Stimulated activated memory B cell treated with anti-CD40 and anti-IgM and Interleukin-4, amounts not matched to agents 10 μg/mL and 1 μg/mL and 100 μg/mL, for 72 hours (primary cell): Measurements from ENCODE around the gene ASGR1.

Experiments used
- ATAC-seq: fragments of 150-1000 bp; cut with Tn5 transposase; 2 replicates; pipeline ENCODE4 v1.10.0; 2021
- H3K27ac Mint-ChIP-seq: one replicate; pipeline ENCODE4 v1.8.0; 2022; ENCODE audit warnings: mild to moderate bottlenecking, mixed read lengths
- H3K27me3 Mint-ChIP-seq: one replicate; pipeline ENCODE4 v1.8.0; 2022; ENCODE audit warnings: mixed read lengths
- H3K36me3 Mint-ChIP-seq: one replicate; pipeline ENCODE4 v1.8.0; 2022; ENCODE audit warnings: mixed read lengths
- H3K4me1 Mint-ChIP-seq: one replicate; pipeline ENCODE4 v1.8.0; 2022; ENCODE audit warnings: mixed read lengths
- H3K4me3 Mint-ChIP-seq: one replicate; pipeline ENCODE4 v1.8.0; 2022; ENCODE audit warnings: mild to moderate bottlenecking, moderate library complexity, mixed read lengths
- H3K9me3 Mint-ChIP-seq: one replicate; pipeline ENCODE4 v1.8.0; 2022; ENCODE audit warnings: mixed read lengths

Gene ASGR1

GRCh38 chr17:7207120-7208001 lies 28.2 kb upstream of the ASGR1 start:
- H3K4me3 Mint-ChIP-seq: no peak overlapping the region
- peak overlapping the region; percentile 79 for H3K27ac Mint-ChIP-seq
- no peaks in the 10 kb centered on the region for H3K9me3 Mint-ChIP-seq
- no peaks in the 10 kb centered on the region for H3K36me3 Mint-ChIP-seq
- no peak for ATAC-seq
- H3K4me1 Mint-ChIP-seq: peaks cover 39% of the 10 kb centered on the region
- peaks cover 7% of the 10 kb centered on the region for H3K27me3 Mint-ChIP-seq

- no peak for ATAC-seq
- no peaks in the 10 kb centered on the region for H3K27me3 Mint-ChIP-seq
- H3K27ac Mint-ChIP-seq: peak overlapping the region; percentile 79
- H3K4me1 Mint-ChIP-seq: peaks cover 39% of the 10 kb centered on the region
- peak overlapping the region; percentile 78 for H3K4me3 Mint-ChIP-seq
- no peaks in the 10 kb centered on the region for H3K9me3 Mint-ChIP-seq
- no peaks in the 10 kb centered on the region for H3K36me3 Mint-ChIP-seq
These were observed 26.4 kb upstream of the ASGR1 start for GRCh38 chr17:7205561-7205960.

GRCh38 chr17:7204828-7205461 lies 25.8 kb upstream of the ASGR1 start:
- H3K27me3 Mint-ChIP-seq: no peaks in the 10 kb centered on the region
- peaks cover 39% of the 10 kb centered on the region for H3K4me1 Mint-ChIP-seq
- peak overlapping the region; percentile 79 for H3K27ac Mint-ChIP-seq
- no peaks in the 10 kb centered on the region for H3K36me3 Mint-ChIP-seq
- ATAC-seq: peak; percentile 95
- H3K9me3 Mint-ChIP-seq: no peaks in the 10 kb centered on the region
- peak overlapping the region; percentile 78 for H3K4me3 Mint-ChIP-seq

GRCh38 chr17:7204336-7204735 lies 25.2 kb upstream of the ASGR1 start:
- Mint-ChIP-seq H3K36me3 (no peaks in the 10 kb centered on the region), H3K4me3 (peak overlapping the region; percentile 78), H3K9me3 (no peaks in the 10 kb centered on the region), H3K27ac (peak overlapping the region; percentile 79), H3K4me1 (peaks cover 39% of the 10 kb centered on the region), H3K27me3 (no peaks in the 10 kb centered on the region)
- ATAC-seq: no peak

- Mint-ChIP-seq H3K9me3 (no peaks in the 10 kb centered on the region), H3K27me3 (no peaks in the 10 kb centered on the region), H3K4me3 (peak overlapping the region; percentile 54), H3K27ac (peak overlapping the region; percentile 79), H3K36me3 (no peaks in the 10 kb centered on the region), H3K4me1 (peaks cover 39% of the 10 kb centered on the region)
- ATAC-seq: no peak
These were observed 24.2 kb upstream of the ASGR1 start for GRCh38 chr17:7203391-7203790.

- Mint-ChIP-seq H3K4me1 (no peaks in the 10 kb centered on the region), H3K9me3 (no peaks in the 10 kb centered on the region), H3K36me3 (no peaks in the 10 kb centered on the region), H3K27me3 (no peaks in the 10 kb centered on the region), H3K4me3 (no peak overlapping the region), H3K27ac (no peak overlapping the region)
- no peak for ATAC-seq
These were observed 17.7 kb upstream of the ASGR1 start for GRCh38 chr17:7196651-7197401.

- Mint-ChIP-seq H3K4me3 (no peak overlapping the region), H3K36me3 (no peaks in the 10 kb centered on the region), H3K27ac (no peak overlapping the region), H3K4me1 (no peaks in the 10 kb centered on the region), H3K9me3 (no peaks in the 10 kb centered on the region), H3K27me3 (no peaks in the 10 kb centered on the region)
- ATAC-seq: no peak
These were observed 16.8 kb upstream of the ASGR1 start for GRCh38 chr17:7195971-7196370.

GRCh38 chr17:7192271-7192937 lies 13.2 kb upstream of the ASGR1 start:
- Mint-ChIP-seq H3K27ac (no peak overlapping the region), H3K9me3 (no peaks in the 10 kb centered on the region), H3K4me3 (no peak overlapping the region), H3K4me1 (no peaks in the 10 kb centered on the region), H3K36me3 (no peaks in the 10 kb centered on the region), H3K27me3 (no peaks in the 10 kb centered on the region)
- no peak for ATAC-seq

GRCh38 chr17:7191571-7192270 lies 12.6 kb upstream of the ASGR1 start:
- H3K36me3 Mint-ChIP-seq: no peaks in the 10 kb centered on the region
- ATAC-seq: no peak
- H3K27me3 Mint-ChIP-seq: peaks cover 3% of the 10 kb centered on the region
- no peaks in the 10 kb centered on the region for H3K9me3 Mint-ChIP-seq
- no peak overlapping the region for H3K4me3 Mint-ChIP-seq
- peaks cover 1% of the 10 kb centered on the region for H3K4me1 Mint-ChIP-seq
- H3K27ac Mint-ChIP-seq: no peak overlapping the region

GRCh38 chr17:7191069-7191468 lies 11.9 kb upstream of the ASGR1 start:
- no peak overlapping the region for H3K27ac Mint-ChIP-seq
- H3K9me3 Mint-ChIP-seq: no peaks in the 10 kb centered on the region
- H3K4me1 Mint-ChIP-seq: peaks cover 7% of the 10 kb centered on the region
- ATAC-seq: no peak
- no peak overlapping the region for H3K4me3 Mint-ChIP-seq
- no peaks in the 10 kb centered on the region for H3K36me3 Mint-ChIP-seq
- peaks cover 9% of the 10 kb centered on the region for H3K27me3 Mint-ChIP-seq

- H3K27ac Mint-ChIP-seq: no peak overlapping the region
- H3K27me3 Mint-ChIP-seq: peaks cover 9% of the 10 kb centered on the region
- peaks cover 7% of the 10 kb centered on the region for H3K4me1 Mint-ChIP-seq
- no peaks in the 10 kb centered on the region for H3K9me3 Mint-ChIP-seq
- no peak for ATAC-seq
- H3K36me3 Mint-ChIP-seq: no peaks in the 10 kb centered on the region
- H3K4me3 Mint-ChIP-seq: no peak overlapping the region
These were observed 11.2 kb upstream of the ASGR1 start for GRCh38 chr17:7190276-7190917.

GRCh38 chr17:7186241-7186640 lies 7.1 kb upstream of the ASGR1 start:
- Mint-ChIP-seq H3K4me3 (no peak overlapping the region), H3K9me3 (no peaks in the 10 kb centered on the region), H3K27ac (no peak overlapping the region), H3K4me1 (peaks cover 7% of the 10 kb centered on the region), H3K36me3 (no peaks in the 10 kb centered on the region), H3K27me3 (peaks cover 9% of the 10 kb centered on the region)
- no peak for ATAC-seq

GRCh38 chr17:7184647-7185046 lies 5.5 kb upstream of the ASGR1 start:
- Mint-ChIP-seq H3K36me3 (no peaks in the 10 kb centered on the region), H3K27ac (no peak overlapping the region), H3K4me1 (peaks cover 7% of the 10 kb centered on the region), H3K4me3 (no peak overlapping the region), H3K27me3 (peaks cover 9% of the 10 kb centered on the region), H3K9me3 (no peaks in the 10 kb centered on the region)
- no peak for ATAC-seq

GRCh38 chr17:7184091-7184488 lies 4.9 kb upstream of the ASGR1 start:
- ATAC-seq: no peak
- no peaks in the 10 kb centered on the region for H3K9me3 Mint-ChIP-seq
- H3K4me3 Mint-ChIP-seq: no peak overlapping the region
- no peak overlapping the region for H3K27ac Mint-ChIP-seq
- H3K4me1 Mint-ChIP-seq: peaks cover 7% of the 10 kb centered on the region
- H3K27me3 Mint-ChIP-seq: peaks cover 9% of the 10 kb centered on the region
- no peaks in the 10 kb centered on the region for H3K36me3 Mint-ChIP-seq
